Measurements from ENCODE around the gene RAC3. TPM values are rescaled to one million over a fixed set of nuclear protein-coding genes. Genes with fewer than 3 reads are reported as not detected.

RAC3 gene
- total and polyA plus RNA-seq, 2 experiments from 2014 or later: 1.3 to 7.9 TPM

- H3K36me3 ChIP-seq (ENCODE audit: low read depth): no peaks in the 10 kb centered on the region
- WGBS, 2 experiments (ENCODE audit: low coverage in 1 of 2, low lambda C conversion rate in 2 of 2, missing lambda C conversion rate in 2 of 2): 98 to 99% methylated on average over 14 to 15 of the region's 19 CpGs
- no peaks in the 10 kb centered on the region for H3K27me3 ChIP-seq (replicated peaks; ENCODE audit: insufficient read depth)
- H3K9me3 ChIP-seq (ENCODE audit: low read depth): no peaks in the 10 kb centered on the region
- H3K4me1 ChIP-seq (ENCODE audit: insufficient read depth): 0 out of 2 replicates have a peak, but pooled peaks cover under 1% of the 10 kb centered on the region
- TF ChIP-seq EZH2 (IDR thresholded peaks at IDR 0.05; ENCODE audit: insufficient read depth, poor library complexity, severe bottlenecking) (no peak), EZH2phosphoT487 (IDR thresholded peaks at IDR 0.05; ENCODE audit: insufficient read depth, low read depth) (no peak)
- H3F3A ChIP-seq (ENCODE audit: insufficient read depth): no peaks in the 10 kb centered on the region
- no peak overlapping the region for H2AFZ ChIP-seq
- H3K27ac ChIP-seq: no peak overlapping the region
- in situ Hi-C loops (cut with MboI): no loop called here
- DNase-seq: no peak
- no peaks in the 10 kb centered on the region for H4K20me1 ChIP-seq (ENCODE audit: insufficient read depth)
- no peaks in the 10 kb centered on the region for H3K79me2 ChIP-seq (ENCODE audit: insufficient read depth)
- H3K9ac ChIP-seq: no peak overlapping the region
- H3K4me3 ChIP-seq: no peak overlapping the region
- H3K9me2 ChIP-seq (ENCODE audit: insufficient read depth): no peaks in the 10 kb centered on the region
- H3K4me2 ChIP-seq (ENCODE audit: unreplicated experiment): no peak overlapping the region
Observed at GRCh38 chr17:82011617-82012187, 19.8 kb upstream of the RAC3 start.

GRCh38 chr17:82012261-82012639 lies 19.2 kb upstream of the RAC3 start:
- H3K27me3 ChIP-seq (replicated peaks; ENCODE audit: insufficient read depth): no peaks in the 10 kb centered on the region
- no peaks in the 10 kb centered on the region for H3K9me3 ChIP-seq (ENCODE audit: low read depth)
- no peak overlapping the region for H3K4me3 ChIP-seq
- no peak for DNase-seq
- H3K36me3 ChIP-seq (ENCODE audit: low read depth): no peaks in the 10 kb centered on the region
- in situ Hi-C loops (cut with MboI): no loop called here
- H3F3A ChIP-seq (ENCODE audit: insufficient read depth): no peaks in the 10 kb centered on the region
- no peak for TF ChIP-seq EZH2 (IDR thresholded peaks at IDR 0.05; ENCODE audit: insufficient read depth, poor library complexity, severe bottlenecking)
- no peak for TF ChIP-seq EZH2phosphoT487 (IDR thresholded peaks at IDR 0.05; ENCODE audit: insufficient read depth, low read depth)
- no peak overlapping the region for H3K4me2 ChIP-seq (ENCODE audit: unreplicated experiment)
- no peaks in the 10 kb centered on the region for H3K9me2 ChIP-seq (ENCODE audit: insufficient read depth)
- H3K27ac ChIP-seq: no peak overlapping the region
- H3K9ac ChIP-seq: no peak overlapping the region
- 89 to 91% methylated on average over 16 to 20 of the region's 20 CpGs for WGBS, 2 experiments (ENCODE audit: low coverage in 1 of 2, low lambda C conversion rate in 2 of 2, missing lambda C conversion rate in 2 of 2)
- no peak overlapping the region for H2AFZ ChIP-seq
- no peaks in the 10 kb centered on the region for H3K4me1 ChIP-seq (ENCODE audit: insufficient read depth)
- H4K20me1 ChIP-seq (ENCODE audit: insufficient read depth): no peaks in the 10 kb centered on the region
- H3K79me2 ChIP-seq (ENCODE audit: insufficient read depth): no peaks in the 10 kb centered on the region

- no peaks in the 10 kb centered on the region for H3K9me2 ChIP-seq (ENCODE audit: insufficient read depth)
- no peak overlapping the region for H3K4me2 ChIP-seq (ENCODE audit: unreplicated experiment)
- H3K4me1 ChIP-seq (ENCODE audit: insufficient read depth): no peaks in the 10 kb centered on the region
- H3K4me3 ChIP-seq: no peak overlapping the region
- H2AFZ ChIP-seq: no peak overlapping the region
- H3K9me3 ChIP-seq (ENCODE audit: low read depth): no peaks in the 10 kb centered on the region
- H3F3A ChIP-seq (ENCODE audit: insufficient read depth): no peaks in the 10 kb centered on the region
- H3K27ac ChIP-seq: no peak overlapping the region
- DNase-seq: no peak
- H3K36me3 ChIP-seq (ENCODE audit: low read depth): no peaks in the 10 kb centered on the region
- H3K27me3 ChIP-seq (replicated peaks; ENCODE audit: insufficient read depth): no peaks in the 10 kb centered on the region
- in situ Hi-C loops (cut with MboI): no loop called here
- no peaks in the 10 kb centered on the region for H4K20me1 ChIP-seq (ENCODE audit: insufficient read depth)
- no peak for TF ChIP-seq EZH2 (IDR thresholded peaks at IDR 0.05; ENCODE audit: insufficient read depth, poor library complexity, severe bottlenecking)
- TF ChIP-seq EZH2phosphoT487 (IDR thresholded peaks at IDR 0.05; ENCODE audit: insufficient read depth, low read depth): no peak
- 91% methylated on average over 16 to 19 of the region's 19 CpGs for WGBS, 2 experiments (ENCODE audit: low coverage in 1 of 2, low lambda C conversion rate in 2 of 2, missing lambda C conversion rate in 2 of 2)
- H3K9ac ChIP-seq: no peak overlapping the region
- H3K79me2 ChIP-seq (ENCODE audit: insufficient read depth): no peaks in the 10 kb centered on the region
Observed at GRCh38 chr17:82012640-82013295, 18.7 kb upstream of the RAC3 start.

GRCh38 chr17:82013341-82013740 lies 18.1 kb upstream of the RAC3 start:
- Histone ChIP-seq H3F3A (ENCODE audit: insufficient read depth) (no peaks in the 10 kb centered on the region), H4K20me1 (ENCODE audit: insufficient read depth) (no peaks in the 10 kb centered on the region), H3K9me2 (ENCODE audit: insufficient read depth) (no peaks in the 10 kb centered on the region), H3K9me3 (ENCODE audit: low read depth) (no peaks in the 10 kb centered on the region), H3K27me3 (replicated peaks; ENCODE audit: insufficient read depth) (no peaks in the 10 kb centered on the region), H3K36me3 (ENCODE audit: low read depth) (no peaks in the 10 kb centered on the region), H2AFZ (no peak overlapping the region), H3K27ac (no peak overlapping the region), H3K4me3 (no peak overlapping the region), H3K4me1 (ENCODE audit: insufficient read depth) (no peaks in the 10 kb centered on the region), H3K4me2 (ENCODE audit: unreplicated experiment) (no peak overlapping the region), H3K79me2 (ENCODE audit: insufficient read depth) (no peaks in the 10 kb centered on the region), H3K9ac (no peak overlapping the region)
- TF ChIP-seq EZH2 (IDR thresholded peaks at IDR 0.05; ENCODE audit: insufficient read depth, poor library complexity, severe bottlenecking) (no peak), EZH2phosphoT487 (IDR thresholded peaks at IDR 0.05; ENCODE audit: insufficient read depth, low read depth) (no peak)
- DNase-seq: no peak
- 89 to 91% methylated on average over 12 to 22 of the region's 22 CpGs for WGBS, 2 experiments (ENCODE audit: low coverage in 1 of 2, low lambda C conversion rate in 2 of 2, missing lambda C conversion rate in 2 of 2)
- in situ Hi-C loops (cut with MboI): no loop called here

All from GM23248 (cell line).